ENCODE data around the gene DDB1.

Gene DDB1

GRCh38 chr11:61332281-61332796, 566 bp downstream of the DDB1 start:
- Histone ChIP-seq H3F3A (ENCODE audit: control insufficient read depth, insufficient read depth) (0 out of 2 replicates have a peak, but pooled peaks cover 2% of the 10 kb centered on the region), H3K4me1 (ENCODE audit: control insufficient read depth, low read length) (peaks cover 48% of the 10 kb centered on the region), H4K20me1 (ENCODE audit: control insufficient read depth, insufficient read depth, low read depth, low read length) (peaks cover 15% of the 10 kb centered on the region), H3K79me2 (ENCODE audit: control insufficient read depth, low read length) (peaks cover 65% of the 10 kb centered on the region), H3K9me3 (ENCODE audit: control insufficient read depth, insufficient read depth, low read length) (no peaks in the 10 kb centered on the region), H3K36me3 (ENCODE audit: control insufficient read depth, low read length) (peaks cover 49% of the 10 kb centered on the region), H3K9me2 (replicated peaks; ENCODE audit: control insufficient read depth, low read length) (no peaks in the 10 kb centered on the region), H3K4me2 (ENCODE audit: low read length) (peak overlapping the region; percentile 91), H3K27me3 (ENCODE audit: control insufficient read depth, low read length) (no peaks in the 10 kb centered on the region), H3K4me3 (ENCODE audit: low read length) (peak overlapping the region; percentile 78), H3K27ac (ENCODE audit: low read depth, low read length) (peak overlapping the region; percentile 43)
- TF ChIP-seq EZH2phosphoT487 (IDR thresholded peaks at IDR 0.05; ENCODE audit: borderline replicate concordance, low read length), result no peak
- TF ChIP-seq CTCF (IDR thresholded peaks at IDR 0.05; ENCODE audit: low read depth, low read length, poor library complexity, severe bottlenecking), result no peak

GRCh38 chr11:61331651-61332050, 1.3 kb downstream of the DDB1 start:
- peaks cover 46% of the 10 kb centered on the region for H3K4me1 ChIP-seq (ENCODE audit: control insufficient read depth, low read length)

GRCh38 chr11:61329871-61330270, 3.0 kb downstream of the DDB1 start:
- Histone ChIP-seq H3K27ac (ENCODE audit: low read depth, low read length) (no peak overlapping the region), H3K4me2 (ENCODE audit: low read length) (no peak overlapping the region), H3K9me3 (ENCODE audit: control insufficient read depth, insufficient read depth, low read length) (no peaks in the 10 kb centered on the region), H3K9me2 (replicated peaks; ENCODE audit: control insufficient read depth, low read length) (no peaks in the 10 kb centered on the region), H3K4me1 (ENCODE audit: control insufficient read depth, low read length) (peaks cover 28% of the 10 kb centered on the region), H4K20me1 (ENCODE audit: control insufficient read depth, insufficient read depth, low read depth, low read length) (peaks cover 15% of the 10 kb centered on the region), H3K79me2 (ENCODE audit: control insufficient read depth, low read length) (peaks cover 86% of the 10 kb centered on the region), H3K27me3 (ENCODE audit: control insufficient read depth, low read length) (no peaks in the 10 kb centered on the region), H3K4me3 (ENCODE audit: low read length) (no peak overlapping the region), H3F3A (ENCODE audit: control insufficient read depth, insufficient read depth) (no peaks in the 10 kb centered on the region), H3K36me3 (ENCODE audit: control insufficient read depth, low read length) (peaks cover 69% of the 10 kb centered on the region)
- TF ChIP-seq CTCF (IDR thresholded peaks at IDR 0.05; ENCODE audit: low read depth, low read length, poor library complexity, severe bottlenecking) (no peak), EZH2phosphoT487 (IDR thresholded peaks at IDR 0.05; ENCODE audit: borderline replicate concordance, low read length) (no peak)

More at GRCh38 chr11:61331651-61332050, 1.3 kb downstream of the DDB1 start:
- peak overlapping the region; percentile 78 for H3K4me3 ChIP-seq (ENCODE audit: low read length)
- H4K20me1 ChIP-seq (ENCODE audit: control insufficient read depth, insufficient read depth, low read depth, low read length), result peaks cover 15% of the 10 kb centered on the region
- H3K4me2 ChIP-seq (ENCODE audit: low read length), result peak overlapping the region; percentile 91
- no peak for TF ChIP-seq EZH2phosphoT487 (IDR thresholded peaks at IDR 0.05; ENCODE audit: borderline replicate concordance, low read length)
- TF ChIP-seq CTCF (IDR thresholded peaks at IDR 0.05; ENCODE audit: low read depth, low read length, poor library complexity, severe bottlenecking), result no peak
- no peak overlapping the region for H3K27ac ChIP-seq (ENCODE audit: low read depth, low read length)
- H3K9me2 ChIP-seq (replicated peaks; ENCODE audit: control insufficient read depth, low read length), result no peaks in the 10 kb centered on the region
- peaks cover 56% of the 10 kb centered on the region for H3K36me3 ChIP-seq (ENCODE audit: control insufficient read depth, low read length)
- H3K27me3 ChIP-seq (ENCODE audit: control insufficient read depth, low read length), result no peaks in the 10 kb centered on the region
- no peaks in the 10 kb centered on the region for H3K9me3 ChIP-seq (ENCODE audit: control insufficient read depth, insufficient read depth, low read length)
- H3K79me2 ChIP-seq (ENCODE audit: control insufficient read depth, low read length), result peaks cover 72% of the 10 kb centered on the region
- 0 out of 2 replicates have a peak, but pooled peaks cover 2% of the 10 kb centered on the region for H3F3A ChIP-seq (ENCODE audit: control insufficient read depth, insufficient read depth)
